B cell (primary cell): ENCODE results near the gene OSBPL5. TPM values are rescaled to one million over a fixed set of nuclear protein-coding genes. Genes with fewer than 3 reads are reported as not detected.

Experiments used
- ATAC-seq: fragments of 200-7000 bp; cut with Tn5 transposase; one replicate; pipeline ENCODE4 v1.10.0; 2021; ENCODE audit warnings: low read depth, mild to moderate bottlenecking, moderate number of reproducible peaks, moderate library complexity
- CTCF ChIA-PET: fragments of 350-600 bp; sonication (Branson Sonifier 250); formaldehyde crosslinking; loops from one replicate; lab custom pipeline; 2021; ENCODE audit warnings: antibody characterized with exemption, inconsistent platforms; lab: Charles Lee
- POLR2A ChIA-PET: fragments of 350-600 bp; sonication (Branson Sonifier 250); formaldehyde crosslinking; loops from one replicate; lab custom pipeline; 2021; ENCODE audit warnings: antibody characterized with exemption; lab: Charles Lee
- DNase-seq: peaks from one replicate; pipeline ENCODE4 v3.0.0; 2013
- H2AFZ ChIP-seq: 2 replicates; pipeline ENCODE4 v1.6.1; 2012; ENCODE audit warnings: mild to moderate bottlenecking, low read depth, low read length; ENCODE audit not compliant: insufficient read depth, poor library complexity, severe bottlenecking
- H3K27ac ChIP-seq, 2 donors: 1 replicate in 1 of 2; 2 replicates in 1 of 2; pipeline ENCODE4 v1.5.1; 2012 to 2013; ENCODE audit warnings: low read length in 2 of 2, mild to moderate bottlenecking in 2 of 2, moderate library complexity in 1 of 2
- H3K27me3 ChIP-seq, 4 experiments: fragments of 200-600 bp in 1 of 4; sonication (generic) in 1 of 4; replicated peaks in 1 of 4; 1 replicate in 2 of 4; 2 replicates in 2 of 4; pipeline versions ENCODE4 v1.6.1 to v1.7.0; 2013 to 2016; ENCODE audit warnings: low read length in 3 of 4, mild to moderate bottlenecking in 2 of 4, mixed read lengths in 1 of 4, moderate library complexity in 1 of 4; ENCODE audit not compliant: insufficient read depth in 4 of 4, control insufficient read depth in 3 of 4; ENCODE audit errors: control extremely low read depth in 1 of 4
- H3K36me3 ChIP-seq, 2 experiments: replicated peaks in 1 of 2; 1 replicate in 1 of 2; 2 replicates in 1 of 2; pipeline versions ENCODE4 v1.6.1 to v1.7.1; 2013; ENCODE audit warnings: low read length in 1 of 2; ENCODE audit not compliant: insufficient read depth in 2 of 2, control insufficient read depth in 1 of 2; ENCODE audit errors: control extremely low read depth in 1 of 2, extremely low read depth in 1 of 2
- H3K4me1 ChIP-seq, 2 donors: fragments of 200-600 bp in 1 of 2; sonication (generic) in 1 of 2; 1 replicate in 1 of 2; 2 replicates in 1 of 2; pipeline versions ENCODE4 v1.5.1 to v1.6.1; 2013 to 2017; ENCODE audit warnings: low read length in 2 of 2; ENCODE audit not compliant: control insufficient read depth in 2 of 2, insufficient read depth in 2 of 2
- H3K4me2 ChIP-seq: replicated peaks from 2 replicates; pipeline ENCODE3; 2012; ENCODE audit warnings: mild to moderate bottlenecking, low read depth, low read length; ENCODE audit not compliant: poor library complexity, severe bottlenecking
- H3K4me3 ChIP-seq, 5 experiments: fragments of 200-600 bp in 1 of 5; sonication (generic) in 1 of 5; 1 replicate in 3 of 5; 2 replicates in 2 of 5; pipeline versions ENCODE4 v1.5.1 to v1.7.0; 2011 to 2016; ENCODE audit warnings: low read length in 4 of 5, mild to moderate bottlenecking in 4 of 5, low read depth in 2 of 5, control low read depth in 1 of 5, moderate library complexity in 1 of 5; ENCODE audit not compliant: insufficient read depth in 1 of 5; ENCODE audit errors: control extremely low read depth in 1 of 5, extremely low read depth in 1 of 5
- H3K79me2 ChIP-seq: fragments of 200-600 bp; sonication (generic); one replicate; pipeline ENCODE4 v1.6.0; 2016; ENCODE audit warnings: low read length; ENCODE audit not compliant: control insufficient read depth, insufficient read depth
- H3K9ac ChIP-seq: fragments of 200-600 bp; sonication (generic); 2 replicates; pipeline ENCODE4 v1.6.1; 2017; ENCODE audit warnings: mild to moderate bottlenecking, low read length, moderate library complexity
- H3K9me3 ChIP-seq, 3 donors: one replicate each; pipeline versions ENCODE4 v1.6.1 to v1.7.1; 2013; ENCODE audit warnings: low read length in 2 of 3; ENCODE audit not compliant: control insufficient read depth in 2 of 3, insufficient read depth in 1 of 3; ENCODE audit errors: control extremely low read depth in 1 of 3
- H4K20me1 ChIP-seq: 2 replicates; pipeline ENCODE4 v1.6.0; 2012; ENCODE audit warnings: mild to moderate bottlenecking, low read length; ENCODE audit not compliant: insufficient read depth, control insufficient read depth, poor library complexity, severe bottlenecking
- H3K27ac Mint-ChIP-seq: one replicate; pipeline ENCODE4 v1.8.0; 2021; ENCODE audit warnings: mixed read lengths
- H3K27me3 Mint-ChIP-seq: one replicate; pipeline ENCODE4 v1.8.0; 2021; ENCODE audit warnings: mixed read lengths
- H3K4me1 Mint-ChIP-seq: one replicate; pipeline ENCODE4 v1.8.0; 2021; ENCODE audit warnings: mixed read lengths
- H3K4me3 Mint-ChIP-seq: one replicate; pipeline ENCODE4 v1.8.0; 2021; ENCODE audit warnings: mixed read lengths
- H3K9me3 Mint-ChIP-seq: one replicate; pipeline ENCODE4 v1.8.0; 2022; ENCODE audit warnings: mixed read lengths; ENCODE audit not compliant: insufficient read depth
- CTCF ChIP-seq: fragments of 200-600 bp; IDR thresholded peaks from one replicate; pipeline ENCODE4 v1.8.0; 2022; ENCODE audit warnings: antibody characterized with exemption, mild to moderate bottlenecking
- EZH2 ChIP-seq: IDR thresholded peaks from 2 replicates; pipeline ENCODE4 v1.6.1; 2012; ENCODE audit warnings: borderline replicate concordance, low read depth, mild to moderate bottlenecking, moderate library complexity, low read length; ENCODE audit not compliant: insufficient read depth, poor library complexity, severe bottlenecking
- WGBS: methylation state at CpG from one replicate; pipeline ENCODE4 v1.1.5; 2013; ENCODE audit warnings: missing lambda C conversion rate; ENCODE audit not compliant: insufficient coverage; 5-methylcytosine and 5-hydroxymethylcytosine counted together
- intact Hi-C: fragments of 100-400 bp; cut with micrococcal nuclease; formaldehyde crosslinking; loops from one replicate; pipeline ENCODE4 v1.10.0; 2022
- polyA plus RNA-seq: library from polyadenylated mRNA; depleted of rRNA; stranded (reverse); fragments of >200 nt; gene quantifications from 2 replicates; pipeline ENCODE4 v1.2.3, GENCODE V29; 2012
- total RNA-seq, 2 donors: library from RNA; stranded (reverse); fragments of 120-200 nt in 1 of 2; gene quantifications; 1 replicate in 1 of 2; 2 replicates in 1 of 2; pipeline versions ENCODE4 v1.2.3 to v1.2.4, GENCODE V29; 2013 to 2022

Gene OSBPL5
- total and polyA plus RNA-seq, 2 donors (not counting 1 experiment from before 2014, with no cell fraction given): 0.15 to 1.2 TPM

- CTCF ChIA-PET: no interaction called here
- no peak overlapping the region for H3K4me3 Mint-ChIP-seq
- no peak for DNase-seq
These were observed 38.3 kb upstream of the OSBPL5 start for GRCh38 chr11:3203221-3204043.

More at GRCh38 chr11:3203221-3204043, 38.3 kb upstream of the OSBPL5 start:
- intact Hi-C loops: no loop called here
- TF ChIP-seq CTCF: no peak
- TF ChIP-seq EZH2: no peak
- Histone ChIP-seq H3K36me3 (no peaks in the 10 kb centered on the region), H3K9ac (no peak overlapping the region), H3K4me1 (no peaks in the 10 kb centered on the region), H3K4me2 (no peak overlapping the region), H3K79me2 (no peaks in the 10 kb centered on the region), H3K4me3 (no peak overlapping the region), H3K27ac (no peak overlapping the region), H3K27me3 (peaks cover 0 to 14% (median 2%) of the 10 kb centered on the region in 4 experiments), H3K9me3 (peaks cover 0 to 15% (median 0%) of the 10 kb centered on the region in 3 donors), H2AFZ (no peak overlapping the region), H4K20me1 (no peaks in the 10 kb centered on the region)
- ATAC-seq: no peak
- Mint-ChIP-seq H3K4me1 (no peaks in the 10 kb centered on the region), H3K27ac (no peak overlapping the region), H3K27me3 (peaks cover 5% of the 10 kb centered on the region), H3K9me3 (no peaks in the 10 kb centered on the region)
- POLR2A ChIA-PET: no interaction called here
- 7% methylated on average over 50 of the region's 51 CpGs for WGBS
